Mesendoderm (in vitro differentiated cells): ENCODE results near the gene CSNK1E.
A peak's percentile ranks its signal among the peaks of the same experiment; 100 is the strongest.

Experiments used
- DNase-seq: peaks from one replicate; pipeline ENCODE4 v3.0.0; 2013
- H2AK5ac ChIP-seq: 2 replicates; pipeline ENCODE4 v1.6.1; 2013; ENCODE audit warnings: low read length, inconsistent platforms
- H2BK120ac ChIP-seq: 2 replicates; pipeline ENCODE4 v1.6.1; 2013; ENCODE audit warnings: low read depth, mild to moderate bottlenecking, low read length, moderate library complexity, mixed read lengths
- H2BK15ac ChIP-seq: replicated peaks from 2 replicates; pipeline ENCODE4 v1.6.1; 2013; ENCODE audit warnings: low read depth, mild to moderate bottlenecking, moderate library complexity
- H2BK5ac ChIP-seq: 2 replicates; pipeline ENCODE4 v1.6.1; 2013; ENCODE audit warnings: low read length, inconsistent platforms
- H3K18ac ChIP-seq: 2 replicates; pipeline ENCODE4 v1.6.1; 2013; ENCODE audit warnings: mild to moderate bottlenecking, low read length, mixed read lengths
- H3K23ac ChIP-seq: one replicate; pipeline ENCODE4 v1.6.1; 2013; ENCODE audit warnings: low read length
- H3K27ac ChIP-seq: 2 replicates; pipeline ENCODE4 v1.5.1; 2013; ENCODE audit warnings: low read depth, mild to moderate bottlenecking, inconsistent platforms, low read length, moderate library complexity
- H3K27me3 ChIP-seq: 2 replicates; pipeline ENCODE4 v1.6.1; 2013; ENCODE audit warnings: low read length, control low read depth, mild to moderate bottlenecking, inconsistent platforms; ENCODE audit not compliant: insufficient read depth, poor library complexity
- H3K36me3 ChIP-seq: 2 replicates; pipeline ENCODE4 v1.6.1; 2013; ENCODE audit warnings: low read length, inconsistent platforms; ENCODE audit not compliant: control insufficient read depth, insufficient read depth
- H3K4ac ChIP-seq: one replicate; pipeline ENCODE4 v1.6.1; 2013; ENCODE audit warnings: low read depth, mild to moderate bottlenecking, low read length, moderate library complexity
- H3K4me1 ChIP-seq: 2 replicates; pipeline ENCODE4 v1.6.1; 2013; ENCODE audit warnings: low read depth, low read length, inconsistent platforms; ENCODE audit not compliant: control insufficient read depth
- H3K4me2 ChIP-seq: 2 replicates; pipeline ENCODE4 v1.6.1; 2013; ENCODE audit warnings: low read length
- H3K4me3 ChIP-seq: 2 replicates; pipeline ENCODE4 v1.5.1; 2013; ENCODE audit warnings: mild to moderate bottlenecking, low read length
- H3K56ac ChIP-seq: one replicate; pipeline ENCODE4 v1.6.1; 2013; ENCODE audit warnings: low read length
- H3K79me1 ChIP-seq: 2 replicates; pipeline ENCODE4 v1.6.1; 2013; ENCODE audit warnings: low read length, inconsistent platforms
- H3K79me2 ChIP-seq: 2 replicates; pipeline ENCODE4 v1.6.1; 2013; ENCODE audit warnings: mild to moderate bottlenecking, low read length; ENCODE audit not compliant: control insufficient read depth, insufficient read depth
- H3K9ac ChIP-seq: 2 replicates; pipeline ENCODE4 v1.6.1; 2013; ENCODE audit warnings: low read length, inconsistent platforms
- H4K5ac ChIP-seq: one replicate; pipeline ENCODE4 v1.6.1; 2013; ENCODE audit warnings: low read length
- H4K8ac ChIP-seq: one replicate; pipeline ENCODE4 v1.6.1; 2013; ENCODE audit warnings: low read depth, mild to moderate bottlenecking, control low read depth, low read length, moderate library complexity
- WGBS: extraction: QIAGEN DNeasy Blood & Tissue Kit; methylation state at CpG from one replicate; pipeline ENCODE4 v1.1.7; 2013; ENCODE audit warnings: low lambda C conversion rate, missing lambda C conversion rate; ENCODE audit not compliant: insufficient coverage; ENCODE audit errors: extremely low coverage; 5-methylcytosine and 5-hydroxymethylcytosine counted together

Gene CSNK1E

DNA sequence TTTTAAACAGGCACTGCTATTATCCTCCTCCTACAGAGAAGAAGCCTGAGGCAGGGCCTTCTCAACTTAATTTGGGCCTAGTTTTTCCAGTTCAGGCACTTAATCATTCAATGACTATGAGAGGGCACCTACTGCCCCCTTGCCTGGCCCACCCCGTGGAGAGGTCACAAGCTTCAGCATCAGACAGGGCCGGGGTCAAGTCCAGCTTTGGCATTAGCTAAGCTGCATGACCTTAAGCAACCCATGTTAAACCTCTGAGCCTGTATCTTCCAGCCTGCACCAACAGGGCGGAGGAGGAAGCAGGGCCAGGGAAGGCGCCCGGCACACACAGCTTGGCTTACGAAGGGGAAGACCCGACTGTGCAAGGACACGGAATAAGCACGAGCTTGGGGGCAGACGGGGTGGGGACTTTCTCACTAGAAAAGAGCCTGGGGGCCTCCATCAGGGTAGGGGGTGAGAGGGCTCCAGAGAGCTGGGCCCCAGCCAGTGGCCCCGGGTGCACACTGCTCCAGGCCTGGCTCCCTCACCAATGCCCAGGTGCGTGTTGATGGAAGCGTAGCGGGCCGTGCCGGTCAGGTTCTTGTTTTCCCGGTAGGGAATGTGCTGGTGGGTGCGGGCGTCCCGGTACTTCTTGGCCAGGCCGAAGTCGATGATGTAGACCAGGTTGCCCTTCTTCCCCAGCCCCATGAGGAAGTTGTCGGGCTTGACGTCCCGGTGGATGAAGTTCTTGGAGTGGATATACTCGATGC is 16.9 kb downstream of the CSNK1E start:
- H3K79me1 ChIP-seq = peaks cover 10% of the 10 kb centered on the region
- H2BK15ac ChIP-seq = no peak overlapping the region
- no peak overlapping the region for H4K5ac ChIP-seq
- H3K56ac ChIP-seq = no peak overlapping the region
- DNase-seq = no peak
- H2AK5ac ChIP-seq = no peak overlapping the region
- H2BK120ac ChIP-seq = no peak overlapping the region
- H3K18ac ChIP-seq = no peak overlapping the region
- H3K27ac ChIP-seq = no peak overlapping the region
- H3K4me3 ChIP-seq = no peak overlapping the region
- no peak overlapping the region for H3K9ac ChIP-seq
- H3K4me2 ChIP-seq = no peak overlapping the region
- H2BK5ac ChIP-seq = no peak overlapping the region
- no peak overlapping the region for H4K8ac ChIP-seq
- no CpG with 5 or more reads among the region's 26 CpGs for WGBS
- no peaks in the 10 kb centered on the region for H3K27me3 ChIP-seq
- peaks cover 31% of the 10 kb centered on the region for H3K36me3 ChIP-seq
- no peak overlapping the region for H3K23ac ChIP-seq
- no peaks in the 10 kb centered on the region for H3K4me1 ChIP-seq
- no peak overlapping the region for H3K4ac ChIP-seq
- peaks cover 23% of the 10 kb centered on the region for H3K79me2 ChIP-seq

DNA sequence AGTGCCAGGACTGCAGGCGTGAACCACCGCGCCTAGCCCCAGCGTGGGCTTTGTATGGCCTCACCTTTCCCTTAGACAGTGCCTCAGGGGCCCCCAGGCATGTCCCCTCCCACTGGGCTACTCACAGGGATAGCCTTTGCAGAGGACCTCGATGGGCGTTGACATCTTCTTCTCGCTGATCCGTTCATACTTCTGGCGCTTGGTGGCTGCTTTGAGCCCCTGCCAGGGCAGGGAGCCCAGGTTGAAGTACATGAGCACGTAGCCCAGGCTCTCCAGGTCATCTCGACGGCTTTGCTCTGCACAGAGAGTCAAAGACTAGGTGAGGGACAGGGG is 17.5 kb downstream of the CSNK1E start:
- no peak overlapping the region for H3K4ac ChIP-seq
- no peak overlapping the region for H3K4me3 ChIP-seq
- no peak for DNase-seq
- no CpG with 5 or more reads among the region's 12 CpGs for WGBS
- no peak overlapping the region for H3K9ac ChIP-seq
- H3K4me1 ChIP-seq = no peaks in the 10 kb centered on the region
- no peak overlapping the region for H4K8ac ChIP-seq
- peaks cover 34% of the 10 kb centered on the region for H3K36me3 ChIP-seq
- no peak overlapping the region for H2BK15ac ChIP-seq
- H2BK120ac ChIP-seq = no peak overlapping the region
- H3K79me2 ChIP-seq = peaks cover 19% of the 10 kb centered on the region
- no peak overlapping the region for H3K23ac ChIP-seq
- H3K79me1 ChIP-seq = peaks cover 10% of the 10 kb centered on the region
- no peak overlapping the region for H3K4me2 ChIP-seq
- no peak overlapping the region for H3K18ac ChIP-seq
- no peak overlapping the region for H2AK5ac ChIP-seq
- no peak overlapping the region for H2BK5ac ChIP-seq
- H3K27me3 ChIP-seq = no peaks in the 10 kb centered on the region
- no peak overlapping the region for H3K56ac ChIP-seq
- no peak overlapping the region for H3K27ac ChIP-seq
- no peak overlapping the region for H4K5ac ChIP-seq

DNA sequence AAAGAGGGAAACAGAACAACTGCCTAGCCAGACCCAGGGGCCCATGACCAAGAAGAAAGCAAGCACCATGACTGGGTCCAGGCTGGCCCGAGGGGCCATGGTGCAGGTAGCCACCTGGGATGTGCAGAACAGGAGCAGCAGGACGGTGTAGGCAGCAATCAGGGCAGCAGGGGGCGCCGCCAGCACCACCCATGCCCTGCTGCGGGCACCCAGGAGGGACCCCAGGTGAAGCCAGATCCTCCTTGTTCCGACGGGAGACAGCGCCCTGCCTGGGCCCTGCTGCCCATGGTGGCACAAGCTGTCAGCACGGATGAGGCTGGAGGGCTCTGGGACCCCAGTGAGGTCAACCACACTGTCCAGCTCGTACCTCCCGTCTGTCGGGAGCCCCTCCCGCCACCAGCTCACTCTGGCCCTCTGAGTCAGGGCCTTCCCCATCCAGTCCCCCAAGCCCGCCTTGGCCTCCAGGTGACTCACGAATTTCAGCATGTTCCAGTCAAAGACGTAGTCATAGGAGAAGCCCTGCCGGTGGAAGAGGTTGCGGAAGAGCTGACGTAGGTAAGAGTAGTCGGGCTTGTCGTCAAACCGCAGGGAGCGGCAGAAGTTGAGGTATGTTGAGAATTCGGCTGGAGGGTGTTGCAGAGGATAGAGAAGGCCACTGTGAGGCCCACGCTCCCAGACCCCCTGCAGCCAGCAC is 18.8 kb downstream of the CSNK1E start:
- no peak overlapping the region for H2BK120ac ChIP-seq

DNA sequence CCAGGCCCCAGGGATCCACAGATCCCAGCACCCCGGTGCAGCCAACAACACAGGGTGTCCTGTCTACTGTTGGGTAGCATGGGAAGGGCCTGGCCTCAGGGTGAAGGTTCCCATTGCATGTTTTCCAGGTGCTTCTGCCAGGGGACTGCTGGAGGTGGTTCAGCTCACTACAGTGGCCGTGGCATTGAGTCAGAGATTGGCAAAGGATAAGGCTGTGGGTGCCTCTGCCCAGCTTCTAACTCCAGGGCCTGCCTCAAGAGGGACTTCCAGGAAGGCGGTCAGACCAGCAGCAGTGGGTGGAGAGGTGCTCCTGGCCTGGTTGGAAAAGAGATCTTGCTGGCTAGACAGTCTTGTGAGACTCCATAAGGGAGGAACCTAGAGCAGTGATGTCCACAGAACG is 20.9 kb downstream of the CSNK1E start:
- no peak overlapping the region for H3K27ac ChIP-seq
- H3K79me1 ChIP-seq = peaks cover 3% of the 10 kb centered on the region
- H4K8ac ChIP-seq = no peak overlapping the region
- H3K18ac ChIP-seq = no peak overlapping the region
- no CpG with 5 or more reads among the region's 4 CpGs for WGBS
- H2AK5ac ChIP-seq = no peak overlapping the region
- H3K36me3 ChIP-seq = peaks cover 35% of the 10 kb centered on the region
- H3K27me3 ChIP-seq = no peaks in the 10 kb centered on the region
- no peak overlapping the region for H2BK120ac ChIP-seq
- H3K23ac ChIP-seq = no peak overlapping the region
- no peak for DNase-seq
- no peak overlapping the region for H3K4me2 ChIP-seq
- H3K56ac ChIP-seq = no peak overlapping the region
- no peaks in the 10 kb centered on the region for H3K4me1 ChIP-seq
- H3K4ac ChIP-seq = no peak overlapping the region
- H3K79me2 ChIP-seq = peaks cover 2% of the 10 kb centered on the region
- H4K5ac ChIP-seq = no peak overlapping the region
- no peak overlapping the region for H2BK5ac ChIP-seq
- no peak overlapping the region for H2BK15ac ChIP-seq
- no peak overlapping the region for H3K9ac ChIP-seq
- H3K4me3 ChIP-seq = no peak overlapping the region

More for the DNA sequence above, 18.8 kb downstream of the CSNK1E start:
- Histone ChIP-seq H2AK5ac (no peak overlapping the region), H4K5ac (no peak overlapping the region), H3K36me3 (peaks cover 34% of the 10 kb centered on the region), H3K56ac (no peak overlapping the region), H3K27ac (no peak overlapping the region), H2BK5ac (no peak overlapping the region), H3K4ac (no peak overlapping the region), H3K18ac (no peak overlapping the region), H3K4me3 (no peak overlapping the region), H4K8ac (no peak overlapping the region), H3K79me1 (peaks cover 4% of the 10 kb centered on the region), H3K79me2 (peaks cover 6% of the 10 kb centered on the region), H3K27me3 (no peaks in the 10 kb centered on the region), H3K9ac (no peak overlapping the region), H2BK15ac (no peak overlapping the region), H3K23ac (no peak overlapping the region), H3K4me1 (no peaks in the 10 kb centered on the region), H3K4me2 (no peak overlapping the region)
- WGBS = no CpG with 5 or more reads among the region's 25 CpGs
- peak; percentile 96 for DNase-seq

DNA sequence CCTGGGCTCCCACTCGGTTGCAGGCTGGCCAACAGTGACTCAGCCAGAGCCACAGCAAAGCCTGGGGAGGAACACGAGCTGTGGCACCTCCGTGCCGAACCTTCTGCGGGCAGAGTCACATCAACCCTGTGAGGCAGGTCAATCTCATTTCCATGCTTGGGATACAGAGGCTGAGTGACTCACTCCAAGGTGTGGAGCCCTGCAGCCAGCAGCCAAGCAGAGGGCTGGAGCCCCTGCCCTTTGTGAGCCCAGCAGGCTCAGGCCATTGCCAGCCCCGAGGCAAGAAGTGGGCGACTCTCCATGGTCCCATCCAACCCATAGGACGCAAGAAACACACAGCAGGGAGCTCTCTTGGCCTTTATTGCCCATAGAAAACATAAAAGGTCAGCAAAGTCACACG is 21.4 kb downstream of the CSNK1E start:
- peaks cover 37% of the 10 kb centered on the region for H3K36me3 ChIP-seq
- no peak for DNase-seq
- H3K56ac ChIP-seq = no peak overlapping the region
- peaks cover 2% of the 10 kb centered on the region for H3K79me2 ChIP-seq
- no peak overlapping the region for H3K4ac ChIP-seq
- H3K27ac ChIP-seq = no peak overlapping the region
- no peak overlapping the region for H3K18ac ChIP-seq
- no peak overlapping the region for H2AK5ac ChIP-seq
- H3K4me2 ChIP-seq = no peak overlapping the region
- no peak overlapping the region for H3K9ac ChIP-seq
- H2BK5ac ChIP-seq = no peak overlapping the region
- no CpG with 5 or more reads among the region's 9 CpGs for WGBS
- no peaks in the 10 kb centered on the region for H3K27me3 ChIP-seq
- H3K4me1 ChIP-seq = no peaks in the 10 kb centered on the region
- H2BK15ac ChIP-seq = no peak overlapping the region
- H2BK120ac ChIP-seq = no peak overlapping the region
- H3K4me3 ChIP-seq = no peak overlapping the region
- no peak overlapping the region for H3K23ac ChIP-seq
- no peak overlapping the region for H4K8ac ChIP-seq
- peaks cover 3% of the 10 kb centered on the region for H3K79me1 ChIP-seq
- H4K5ac ChIP-seq = no peak overlapping the region
